ENCODE data around the gene SLC30A2.

SLC30A2 gene

GRCh38 chr1:26015358-26015757, 30.6 kb downstream of the SLC30A2 start:
- TF ChIP-seq, protein P1, sequence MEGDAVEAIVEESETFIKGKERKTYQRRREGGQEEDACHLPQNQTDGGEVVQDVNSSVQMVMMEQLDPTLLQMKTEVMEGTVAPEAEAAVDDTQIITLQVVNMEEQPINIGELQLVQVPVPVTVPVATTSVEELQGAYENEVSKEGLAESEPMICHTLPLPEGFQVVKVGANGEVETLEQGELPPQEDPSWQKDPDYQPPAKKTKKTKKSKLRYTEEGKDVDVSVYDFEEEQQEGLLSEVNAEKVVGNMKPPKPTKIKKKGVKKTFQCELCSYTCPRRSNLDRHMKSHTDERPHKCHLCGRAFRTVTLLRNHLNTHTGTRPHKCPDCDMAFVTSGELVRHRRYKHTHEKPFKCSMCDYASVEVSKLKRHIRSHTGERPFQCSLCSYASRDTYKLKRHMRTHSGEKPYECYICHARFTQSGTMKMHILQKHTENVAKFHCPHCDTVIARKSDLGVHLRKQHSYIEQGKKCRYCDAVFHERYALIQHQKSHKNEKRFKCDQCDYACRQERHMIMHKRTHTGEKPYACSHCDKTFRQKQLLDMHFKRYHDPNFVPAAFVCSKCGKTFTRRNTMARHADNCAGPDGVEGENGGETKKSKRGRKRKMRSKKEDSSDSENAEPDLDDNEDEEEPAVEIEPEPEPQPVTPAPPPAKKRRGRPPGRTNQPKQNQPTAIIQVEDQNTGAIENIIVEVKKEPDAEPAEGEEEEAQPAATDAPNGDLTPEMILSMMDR (IDR thresholded peaks at IDR 0.05), result no peak
- Histone ChIP-seq H3K79me2 (no peaks in the 10 kb centered on the region), H3K4me3 (ENCODE audit: low read depth, low read length) (no peak overlapping the region), H3K27me3 (ENCODE audit: control insufficient read depth, insufficient read depth, low read length) (no peaks in the 10 kb centered on the region), H3K9me3 (ENCODE audit: control insufficient read depth, low read length) (no peaks in the 10 kb centered on the region), H3K27ac (no peak overlapping the region), H2AFZ (no peak overlapping the region), H3K36me3 (ENCODE audit: control insufficient read depth, insufficient read depth, low read length) (no peaks in the 10 kb centered on the region), H3K4me1 (no peaks in the 10 kb centered on the region), H3K4me2 (ENCODE audit: low read length) (no peak overlapping the region), H3K9ac (no peak overlapping the region)

DNA sequence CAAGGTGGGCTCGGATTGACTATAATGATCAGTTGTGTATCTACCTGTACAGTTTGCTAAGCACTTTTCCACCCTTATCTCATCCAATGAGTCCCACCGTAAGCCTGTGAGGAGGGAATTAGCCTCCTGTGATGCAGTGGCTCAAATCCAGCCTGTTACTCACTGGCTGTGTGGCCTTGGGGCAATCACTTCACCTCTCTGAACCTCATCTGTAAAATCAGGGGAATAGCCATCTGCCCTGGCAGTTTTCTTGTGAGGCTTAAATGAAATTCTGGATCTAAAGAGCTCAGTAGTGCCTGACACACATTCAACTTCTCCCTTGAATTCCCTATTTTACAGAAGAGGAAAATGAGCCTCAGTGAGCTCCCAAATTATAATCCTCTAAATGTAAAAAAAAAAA, 31.7 kb downstream of the SLC30A2 start:
- H3K27me3 ChIP-seq (ENCODE audit: control insufficient read depth, insufficient read depth, low read length), result no peaks in the 10 kb centered on the region
- H3K9ac ChIP-seq, result no peak overlapping the region
- no peaks in the 10 kb centered on the region for H3K9me3 ChIP-seq (ENCODE audit: control insufficient read depth, low read length)
- H3K4me3 ChIP-seq (ENCODE audit: low read depth, low read length), result no peak overlapping the region
- no peak overlapping the region for H2AFZ ChIP-seq
- no peaks in the 10 kb centered on the region for H3K36me3 ChIP-seq (ENCODE audit: control insufficient read depth, insufficient read depth, low read length)
- no peak overlapping the region for H3K27ac ChIP-seq
- H3K4me1 ChIP-seq, result no peaks in the 10 kb centered on the region
- TF ChIP-seq, protein P1 (IDR thresholded peaks at IDR 0.05), result no peak
- H3K79me2 ChIP-seq, result no peaks in the 10 kb centered on the region
- H3K4me2 ChIP-seq (ENCODE audit: low read length), result no peak overlapping the region

- TF ChIP-seq, protein P1 (IDR thresholded peaks at IDR 0.05), result no peak
- Histone ChIP-seq H2AFZ (no peak overlapping the region), H3K27ac (no peak overlapping the region), H3K9me3 (ENCODE audit: control insufficient read depth, low read length) (no peaks in the 10 kb centered on the region), H3K4me3 (ENCODE audit: low read depth, low read length) (no peak overlapping the region), H3K4me1 (no peaks in the 10 kb centered on the region), H3K36me3 (ENCODE audit: control insufficient read depth, insufficient read depth, low read length) (no peaks in the 10 kb centered on the region), H3K4me2 (ENCODE audit: low read length) (no peak overlapping the region), H3K79me2 (no peaks in the 10 kb centered on the region), H3K9ac (no peak overlapping the region), H3K27me3 (ENCODE audit: control insufficient read depth, insufficient read depth, low read length) (no peaks in the 10 kb centered on the region)
Observed at GRCh38 chr1:26012864-26013263, 33.1 kb downstream of the SLC30A2 start.

GRCh38 chr1:26010825-26011224, 35.1 kb downstream of the SLC30A2 start:
- no peak overlapping the region for H2AFZ ChIP-seq
- no peaks in the 10 kb centered on the region for H3K27me3 ChIP-seq (ENCODE audit: control insufficient read depth, insufficient read depth, low read length)
- TF ChIP-seq, protein P1 (IDR thresholded peaks at IDR 0.05), result no peak

GRCh38 chr1:26009796-26010447, 36.0 kb downstream of the SLC30A2 start:
- Histone ChIP-seq H3K27ac (no peak overlapping the region), H3K79me2 (no peaks in the 10 kb centered on the region), H3K4me3 (ENCODE audit: low read depth, low read length) (no peak overlapping the region), H3K36me3 (ENCODE audit: control insufficient read depth, insufficient read depth, low read length) (no peaks in the 10 kb centered on the region), H3K4me2 (ENCODE audit: low read length) (no peak overlapping the region), H3K9me3 (ENCODE audit: control insufficient read depth, low read length) (no peaks in the 10 kb centered on the region), H3K9ac (no peak overlapping the region), H2AFZ (no peak overlapping the region), H3K27me3 (ENCODE audit: control insufficient read depth, insufficient read depth, low read length) (no peaks in the 10 kb centered on the region), H3K4me1 (no peaks in the 10 kb centered on the region)
- TF ChIP-seq, protein P1 (IDR thresholded peaks at IDR 0.05), result no peak

More at GRCh38 chr1:26010825-26011224, 35.1 kb downstream of the SLC30A2 start:
- Histone ChIP-seq H3K4me2 (ENCODE audit: low read length) (no peak overlapping the region), H3K36me3 (ENCODE audit: control insufficient read depth, insufficient read depth, low read length) (no peaks in the 10 kb centered on the region), H3K79me2 (no peaks in the 10 kb centered on the region), H3K4me3 (ENCODE audit: low read depth, low read length) (no peak overlapping the region), H3K9me3 (ENCODE audit: control insufficient read depth, low read length) (no peaks in the 10 kb centered on the region), H3K27ac (no peak overlapping the region), H3K4me1 (no peaks in the 10 kb centered on the region), H3K9ac (no peak overlapping the region)

All from parathyroid adenoma (tissue), 2 donors.